ENCODE measurements around the gene HEY2. TPM values are rescaled to one million over a fixed set of nuclear protein-coding genes. Genes with fewer than 3 reads are reported as not detected.

Gene HEY2
- total and polyA plus RNA-seq, 9 donors, result 3.0 to 19.9 (median 8.2) TPM

DNA sequence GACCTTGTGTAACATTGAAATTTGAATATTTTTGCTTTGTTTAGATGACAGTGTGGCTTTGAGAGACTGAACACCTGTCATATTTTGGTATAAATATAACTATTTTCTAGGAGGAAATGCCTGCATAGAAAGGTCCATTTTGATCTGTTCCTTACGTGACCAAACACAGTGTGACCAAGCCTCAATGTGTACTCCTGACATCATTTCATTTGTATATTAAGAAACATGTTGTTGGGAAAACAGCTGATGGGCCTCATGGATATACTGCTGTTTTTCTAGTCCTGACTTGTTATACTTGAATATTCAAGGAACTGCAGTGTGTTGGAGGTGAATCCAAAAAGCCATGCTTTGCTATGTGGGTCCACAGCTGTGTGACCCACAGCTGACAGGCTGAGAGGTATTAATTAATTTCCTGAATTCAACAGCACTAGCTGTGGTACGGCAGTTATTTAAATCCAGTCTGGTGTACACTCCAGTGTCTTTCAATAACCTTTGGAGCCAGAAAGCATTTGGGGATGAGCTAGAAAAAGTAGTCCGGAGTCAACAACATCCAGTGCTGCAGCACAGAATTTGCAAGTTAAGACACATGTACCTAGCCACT is 60.2 kb downstream of the HEY2 start:
- Histone ChIP-seq H3K4me1 (ENCODE audit: insufficient read depth) (peaks cover 14% of the 10 kb centered on the region), H3K27ac (no peak overlapping the region), H3K27me3 (no peaks in the 10 kb centered on the region), H3K36me3 (no peaks in the 10 kb centered on the region), H3K4me3 (no peak overlapping the region), H3K9me3 (no peaks in the 10 kb centered on the region)
- TF ChIP-seq POLR2A (IDR thresholded peaks at IDR 0.05) (no peak), EP300 (IDR thresholded peaks at IDR 0.05) (no peak)
- TF ChIP-seq, protein P1, sequence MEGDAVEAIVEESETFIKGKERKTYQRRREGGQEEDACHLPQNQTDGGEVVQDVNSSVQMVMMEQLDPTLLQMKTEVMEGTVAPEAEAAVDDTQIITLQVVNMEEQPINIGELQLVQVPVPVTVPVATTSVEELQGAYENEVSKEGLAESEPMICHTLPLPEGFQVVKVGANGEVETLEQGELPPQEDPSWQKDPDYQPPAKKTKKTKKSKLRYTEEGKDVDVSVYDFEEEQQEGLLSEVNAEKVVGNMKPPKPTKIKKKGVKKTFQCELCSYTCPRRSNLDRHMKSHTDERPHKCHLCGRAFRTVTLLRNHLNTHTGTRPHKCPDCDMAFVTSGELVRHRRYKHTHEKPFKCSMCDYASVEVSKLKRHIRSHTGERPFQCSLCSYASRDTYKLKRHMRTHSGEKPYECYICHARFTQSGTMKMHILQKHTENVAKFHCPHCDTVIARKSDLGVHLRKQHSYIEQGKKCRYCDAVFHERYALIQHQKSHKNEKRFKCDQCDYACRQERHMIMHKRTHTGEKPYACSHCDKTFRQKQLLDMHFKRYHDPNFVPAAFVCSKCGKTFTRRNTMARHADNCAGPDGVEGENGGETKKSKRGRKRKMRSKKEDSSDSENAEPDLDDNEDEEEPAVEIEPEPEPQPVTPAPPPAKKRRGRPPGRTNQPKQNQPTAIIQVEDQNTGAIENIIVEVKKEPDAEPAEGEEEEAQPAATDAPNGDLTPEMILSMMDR (IDR thresholded peaks at IDR 0.05), result no peak
- WGBS, 3 donors, result 85 to 93% (median 91%) methylated on average over 3 of the region's 3 CpGs
- intact Hi-C loops (cut with DNase I), result no loop called here
- DNase-seq, result no peak

DNA sequence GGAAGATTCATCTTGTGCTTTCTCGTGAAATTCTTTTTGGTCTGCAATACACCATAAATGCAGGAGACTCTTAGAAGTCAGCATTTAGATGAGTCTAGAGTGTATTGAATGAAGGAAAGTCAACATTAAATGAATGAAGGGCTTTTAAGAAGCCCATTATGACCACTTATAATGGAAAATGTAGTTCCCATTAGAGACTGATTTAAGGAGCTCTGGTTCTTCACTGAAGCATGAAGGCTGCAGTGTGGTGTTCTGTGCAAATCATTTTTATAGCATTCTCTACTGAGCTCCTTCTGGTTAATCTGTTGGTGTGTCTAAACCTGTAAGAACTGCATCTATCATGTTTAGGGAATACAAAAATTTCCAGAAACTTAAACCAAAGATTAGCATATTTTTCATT is 61.0 kb downstream of the HEY2 start:
- Histone ChIP-seq H3K4me3 (no peak overlapping the region), H3K36me3 (no peaks in the 10 kb centered on the region), H3K9me3 (no peaks in the 10 kb centered on the region), H3K4me1 (ENCODE audit: insufficient read depth) (peaks cover 16% of the 10 kb centered on the region), H3K27me3 (no peaks in the 10 kb centered on the region), H3K27ac (no peak overlapping the region)
- intact Hi-C loops (cut with DNase I), result no loop called here
- 80 to 89% (median 86%) methylated on average over 1 of the region's 1 CpG for WGBS, 3 donors
- no peak for DNase-seq
- TF ChIP-seq EP300 (IDR thresholded peaks at IDR 0.05) (no peak), POLR2A (IDR thresholded peaks at IDR 0.05) (no peak)
- TF ChIP-seq, protein P1 (IDR thresholded peaks at IDR 0.05), result no peak

Other genes starting within 250 kb of the HEY2 start
- 10 to 100 TPM; 16.8 to 54.1 (median 34.9) TPM for gene NCOA7, start 41.3 kb downstream of the HEY2 start, total RNA-seq
- 10 to 100 TPM; 10.9 to 30.0 TPM for gene NCOA7, start 41.3 kb downstream of the HEY2 start, polyA plus RNA-seq
- gene HINT3, start 207.1 kb downstream of the HEY2 start, total RNA-seq, result 10 to 100 TPM; 15.9 to 20.4 (median 19.3) TPM
- 10 to 100 TPM; 10.3 to 15.8 TPM for gene HINT3, start 207.1 kb downstream of the HEY2 start, polyA plus RNA-seq
- 10 to 100 TPM; 20.5 to 29.9 (median 24.2) TPM for gene TRMT11, start 236.9 kb downstream of the HEY2 start, total RNA-seq
- 10 to 100 TPM; 10.7 to 15.6 TPM for gene TRMT11, start 236.9 kb downstream of the HEY2 start, polyA plus RNA-seq

Data from ovary (tissue), 9 donors.